WI38 (cell line): ENCODE data around the gene CLDN9.
"Not testable (repeated sequence)": the region's sequence is repeated elsewhere in the genome, so short reads cannot be mapped to it uniquely, and the experiment has no call there.

Experiments used
- H3K4me3 ChIP-seq: 2 replicates; pipeline ENCODE4 v1.5.1; 2011; ENCODE audit warnings: low read depth, mild to moderate bottlenecking, control low read depth, low read length
- CTCF ChIP-seq: IDR thresholded peaks from 2 replicates; pipeline ENCODE4 v1.5.1; 2012; ENCODE audit warnings: low read depth, mild to moderate bottlenecking, control low read depth, low read length

CLDN9 gene

GRCh38 chr16:3046641-3047386 lies 34.1 kb downstream of the CLDN9 start:
- TF ChIP-seq CTCF = no peak
- H3K4me3 ChIP-seq = no peak overlapping the region

- no peak for TF ChIP-seq CTCF
- H3K4me3 ChIP-seq = no peak overlapping the region
Measured at GRCh38 chr16:3047387-3047720, 34.6 kb downstream of the CLDN9 start.

- no peak overlapping the region for H3K4me3 ChIP-seq
- no peak for TF ChIP-seq CTCF
Measured at GRCh38 chr16:3049921-3050481, 37.3 kb downstream of the CLDN9 start.

GRCh38 chr16:3050487-3050886 lies 37.8 kb downstream of the CLDN9 start:
- TF ChIP-seq CTCF = no peak
- no peak overlapping the region for H3K4me3 ChIP-seq

- no peak for TF ChIP-seq CTCF
- H3K4me3 ChIP-seq = no peak overlapping the region
Measured at GRCh38 chr16:3051009-3051408, 38.3 kb downstream of the CLDN9 start.

GRCh38 chr16:3051494-3051893 lies 38.8 kb downstream of the CLDN9 start:
- H3K4me3 ChIP-seq = no peak overlapping the region
- no peak for TF ChIP-seq CTCF

- not testable (repeated sequence) for H3K4me3 ChIP-seq
Measured at GRCh38 chr16:3052571-3053329, 40.0 kb downstream of the CLDN9 start.

GRCh38 chr16:3053330-3053710 lies 40.6 kb downstream of the CLDN9 start:
- not testable (repeated sequence) for H3K4me3 ChIP-seq
